B cell (primary cell): ENCODE measurements around the gene S100A1. TPM values are rescaled to one million over a fixed set of nuclear protein-coding genes. Genes with fewer than 3 reads are reported as not detected.

Experiments
- ATAC-seq: fragments of 200-7000 bp; cut with Tn5 transposase; one replicate; pipeline ENCODE4 v1.10.0; 2021; ENCODE audit warnings: low read depth, mild to moderate bottlenecking, moderate number of reproducible peaks, moderate library complexity
- CTCF ChIA-PET: fragments of 350-600 bp; sonication (Branson Sonifier 250); formaldehyde crosslinking; loops from one replicate; lab custom pipeline; 2021; ENCODE audit warnings: antibody characterized with exemption, inconsistent platforms; lab: Charles Lee
- POLR2A ChIA-PET: fragments of 350-600 bp; sonication (Branson Sonifier 250); formaldehyde crosslinking; loops from one replicate; lab custom pipeline; 2021; ENCODE audit warnings: antibody characterized with exemption; lab: Charles Lee
- DNase-seq: peaks from one replicate; pipeline ENCODE4 v3.0.0; 2013
- H2AFZ ChIP-seq: 2 replicates; pipeline ENCODE4 v1.6.1; 2012; ENCODE audit warnings: mild to moderate bottlenecking, low read depth, low read length; ENCODE audit not compliant: insufficient read depth, poor library complexity, severe bottlenecking
- H3K27ac ChIP-seq, 2 donors: 1 replicate in 1 of 2; 2 replicates in 1 of 2; pipeline ENCODE4 v1.5.1; 2012 to 2013; ENCODE audit warnings: low read length in 2 of 2, mild to moderate bottlenecking in 2 of 2, moderate library complexity in 1 of 2
- H3K27me3 ChIP-seq, 4 experiments: fragments of 200-600 bp in 1 of 4; sonication (generic) in 1 of 4; replicated peaks in 1 of 4; 1 replicate in 2 of 4; 2 replicates in 2 of 4; pipeline versions ENCODE4 v1.6.1 to v1.7.0; 2013 to 2016; ENCODE audit warnings: low read length in 3 of 4, mild to moderate bottlenecking in 2 of 4, mixed read lengths in 1 of 4, moderate library complexity in 1 of 4; ENCODE audit not compliant: insufficient read depth in 4 of 4, control insufficient read depth in 3 of 4; ENCODE audit errors: control extremely low read depth in 1 of 4
- H3K36me3 ChIP-seq, 2 experiments: replicated peaks in 1 of 2; 1 replicate in 1 of 2; 2 replicates in 1 of 2; pipeline versions ENCODE4 v1.6.1 to v1.7.1; 2013; ENCODE audit warnings: low read length in 1 of 2; ENCODE audit not compliant: insufficient read depth in 2 of 2, control insufficient read depth in 1 of 2; ENCODE audit errors: control extremely low read depth in 1 of 2, extremely low read depth in 1 of 2
- H3K4me1 ChIP-seq, 2 donors: fragments of 200-600 bp in 1 of 2; sonication (generic) in 1 of 2; 1 replicate in 1 of 2; 2 replicates in 1 of 2; pipeline versions ENCODE4 v1.5.1 to v1.6.1; 2013 to 2017; ENCODE audit warnings: low read length in 2 of 2; ENCODE audit not compliant: control insufficient read depth in 2 of 2, insufficient read depth in 2 of 2
- H3K4me2 ChIP-seq: replicated peaks from 2 replicates; pipeline ENCODE3; 2012; ENCODE audit warnings: mild to moderate bottlenecking, low read depth, low read length; ENCODE audit not compliant: poor library complexity, severe bottlenecking
- H3K4me3 ChIP-seq, 5 experiments: fragments of 200-600 bp in 1 of 5; sonication (generic) in 1 of 5; 1 replicate in 3 of 5; 2 replicates in 2 of 5; pipeline versions ENCODE4 v1.5.1 to v1.7.0; 2011 to 2016; ENCODE audit warnings: low read length in 4 of 5, mild to moderate bottlenecking in 4 of 5, low read depth in 2 of 5, control low read depth in 1 of 5, moderate library complexity in 1 of 5; ENCODE audit not compliant: insufficient read depth in 1 of 5; ENCODE audit errors: control extremely low read depth in 1 of 5, extremely low read depth in 1 of 5
- H3K79me2 ChIP-seq: fragments of 200-600 bp; sonication (generic); one replicate; pipeline ENCODE4 v1.6.0; 2016; ENCODE audit warnings: low read length; ENCODE audit not compliant: control insufficient read depth, insufficient read depth
- H3K9ac ChIP-seq: fragments of 200-600 bp; sonication (generic); 2 replicates; pipeline ENCODE4 v1.6.1; 2017; ENCODE audit warnings: mild to moderate bottlenecking, low read length, moderate library complexity
- H3K9me3 ChIP-seq, 3 donors: one replicate each; pipeline versions ENCODE4 v1.6.1 to v1.7.1; 2013; ENCODE audit warnings: low read length in 2 of 3; ENCODE audit not compliant: control insufficient read depth in 2 of 3, insufficient read depth in 1 of 3; ENCODE audit errors: control extremely low read depth in 1 of 3
- H4K20me1 ChIP-seq: 2 replicates; pipeline ENCODE4 v1.6.0; 2012; ENCODE audit warnings: mild to moderate bottlenecking, low read length; ENCODE audit not compliant: insufficient read depth, control insufficient read depth, poor library complexity, severe bottlenecking
- H3K27ac Mint-ChIP-seq: one replicate; pipeline ENCODE4 v1.8.0; 2021; ENCODE audit warnings: mixed read lengths
- H3K27me3 Mint-ChIP-seq: one replicate; pipeline ENCODE4 v1.8.0; 2021; ENCODE audit warnings: mixed read lengths
- H3K4me1 Mint-ChIP-seq: one replicate; pipeline ENCODE4 v1.8.0; 2021; ENCODE audit warnings: mixed read lengths
- H3K4me3 Mint-ChIP-seq: one replicate; pipeline ENCODE4 v1.8.0; 2021; ENCODE audit warnings: mixed read lengths
- H3K9me3 Mint-ChIP-seq: one replicate; pipeline ENCODE4 v1.8.0; 2022; ENCODE audit warnings: mixed read lengths; ENCODE audit not compliant: insufficient read depth
- EZH2 ChIP-seq: IDR thresholded peaks from 2 replicates; pipeline ENCODE4 v1.6.1; 2012; ENCODE audit warnings: borderline replicate concordance, low read depth, mild to moderate bottlenecking, moderate library complexity, low read length; ENCODE audit not compliant: insufficient read depth, poor library complexity, severe bottlenecking
- WGBS: methylation state at CpG from one replicate; pipeline ENCODE4 v1.1.5; 2013; ENCODE audit warnings: missing lambda C conversion rate; ENCODE audit not compliant: insufficient coverage; 5-methylcytosine and 5-hydroxymethylcytosine counted together
- intact Hi-C: fragments of 100-400 bp; cut with micrococcal nuclease; formaldehyde crosslinking; loops from one replicate; pipeline ENCODE4 v1.10.0; 2022
- polyA plus RNA-seq: library from polyadenylated mRNA; depleted of rRNA; stranded (reverse); fragments of >200 nt; gene quantifications from 2 replicates; pipeline ENCODE4 v1.2.3, GENCODE V29; 2012
- total RNA-seq, 2 donors: library from RNA; stranded (reverse); fragments of 120-200 nt in 1 of 2; gene quantifications; 1 replicate in 1 of 2; 2 replicates in 1 of 2; pipeline versions ENCODE4 v1.2.3 to v1.2.4, GENCODE V29; 2013 to 2022
- TF ChIP-seq, protein P1 (sequence below): fragments of 200-600 bp; IDR thresholded peaks from one replicate; pipeline ENCODE4 v1.8.0; 2022; ENCODE audit warnings: antibody characterized with exemption, mild to moderate bottlenecking

The S100A1 gene
- total and polyA plus RNA-seq, 2 donors (not counting 1 experiment from before 2014, with no cell fraction given): not detected

DNA sequence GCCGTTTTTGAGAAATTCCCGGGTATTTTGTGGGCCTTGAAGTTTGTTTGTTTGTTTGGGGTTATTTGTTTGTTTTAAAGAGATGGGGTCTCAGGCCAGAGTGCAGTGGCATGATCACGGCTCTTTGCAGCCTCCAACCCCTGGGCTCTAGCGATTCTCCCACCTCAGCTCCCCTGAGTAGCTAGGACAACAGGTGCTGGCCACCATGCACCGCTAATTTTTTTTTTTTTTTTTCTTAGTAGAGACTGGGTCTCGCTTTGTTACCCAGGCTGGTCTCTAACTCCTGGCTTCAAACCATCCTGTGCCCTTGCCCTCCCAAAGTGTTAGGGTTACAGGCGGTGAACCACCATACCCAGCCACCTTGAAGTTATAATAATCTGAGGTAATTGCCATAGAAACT is 7.6 kb downstream of the S100A1 start:
- no peaks in the 10 kb centered on the region for H3K9me3 Mint-ChIP-seq
- peak overlapping the region in 1 of 2 donors; percentile 0 for H3K27ac ChIP-seq
- POLR2A ChIA-PET: interaction anchor here (0.6 kb wide), 1 partner anchor 1623 kb away, joined by 3 read pairs; no protein-coding TSS in a partner anchor
- H2AFZ ChIP-seq: no peak overlapping the region
- peaks cover 39% of the 10 kb centered on the region for H3K4me1 Mint-ChIP-seq
- H3K9ac ChIP-seq: no peak overlapping the region
- peak overlapping the region; percentile 76 for H3K4me2 ChIP-seq
- H3K27me3 ChIP-seq: no peaks in the 10 kb centered on the region
- CTCF ChIA-PET: interaction anchor here (3.3 kb wide), 1 partner anchor 65 kb away, joined by 32 read pairs; no protein-coding TSS in a partner anchor
- H3K4me1 ChIP-seq: peaks cover 9 to 24% of the 10 kb centered on the region in 2 donors
- 90% methylated on average over 3 of the region's 7 CpGs for WGBS
- H3K27ac Mint-ChIP-seq: peak overlapping the region; percentile 50
- peaks cover 65% of the 10 kb centered on the region for H3K79me2 ChIP-seq
- intact Hi-C loops: loop anchor here (10.0 kb wide), 1 partner anchor 101 kb away; the partner anchor contains the start of gene S100A6
- peaks cover 18% of the 10 kb centered on the region for H4K20me1 ChIP-seq
- peaks cover 0 to 7% (median 0%) of the 10 kb centered on the region in 3 donors for H3K9me3 ChIP-seq
- H3K4me3 Mint-ChIP-seq: peak overlapping the region; percentile 72
- TF ChIP-seq EZH2: no peak
- TF ChIP-seq, protein P1, sequence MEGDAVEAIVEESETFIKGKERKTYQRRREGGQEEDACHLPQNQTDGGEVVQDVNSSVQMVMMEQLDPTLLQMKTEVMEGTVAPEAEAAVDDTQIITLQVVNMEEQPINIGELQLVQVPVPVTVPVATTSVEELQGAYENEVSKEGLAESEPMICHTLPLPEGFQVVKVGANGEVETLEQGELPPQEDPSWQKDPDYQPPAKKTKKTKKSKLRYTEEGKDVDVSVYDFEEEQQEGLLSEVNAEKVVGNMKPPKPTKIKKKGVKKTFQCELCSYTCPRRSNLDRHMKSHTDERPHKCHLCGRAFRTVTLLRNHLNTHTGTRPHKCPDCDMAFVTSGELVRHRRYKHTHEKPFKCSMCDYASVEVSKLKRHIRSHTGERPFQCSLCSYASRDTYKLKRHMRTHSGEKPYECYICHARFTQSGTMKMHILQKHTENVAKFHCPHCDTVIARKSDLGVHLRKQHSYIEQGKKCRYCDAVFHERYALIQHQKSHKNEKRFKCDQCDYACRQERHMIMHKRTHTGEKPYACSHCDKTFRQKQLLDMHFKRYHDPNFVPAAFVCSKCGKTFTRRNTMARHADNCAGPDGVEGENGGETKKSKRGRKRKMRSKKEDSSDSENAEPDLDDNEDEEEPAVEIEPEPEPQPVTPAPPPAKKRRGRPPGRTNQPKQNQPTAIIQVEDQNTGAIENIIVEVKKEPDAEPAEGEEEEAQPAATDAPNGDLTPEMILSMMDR: no peak
- no peaks in the 10 kb centered on the region for H3K27me3 Mint-ChIP-seq
- no peak for DNase-seq
- no peak overlapping the region for H3K4me3 ChIP-seq
- H3K36me3 ChIP-seq: peaks cover 27 to 50% of the 10 kb centered on the region in 2 experiments
- ATAC-seq: no peak

DNA sequence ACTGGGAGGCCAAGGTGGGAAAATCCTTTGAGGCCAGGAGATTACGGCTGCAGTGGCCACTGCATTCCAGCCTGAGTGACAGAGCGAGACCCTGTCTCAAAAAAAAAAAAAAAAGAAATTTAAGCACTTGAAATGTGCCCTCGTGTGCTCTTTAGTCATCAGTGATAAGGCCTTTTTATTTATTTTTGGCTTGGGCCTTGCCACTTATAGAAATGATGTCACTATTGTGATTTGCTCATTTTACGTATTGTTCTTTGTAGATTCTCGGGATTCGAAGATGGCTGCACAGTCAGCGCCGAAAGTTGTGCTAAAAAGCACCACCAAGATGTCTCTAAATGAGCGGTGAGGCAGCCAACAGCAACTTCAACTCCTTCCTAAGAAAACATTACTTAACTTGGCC is 8.1 kb downstream of the S100A1 start:
- H3K4me1 Mint-ChIP-seq: peaks cover 44% of the 10 kb centered on the region
- 100% methylated on average over 9 of the region's 9 CpGs for WGBS

More for the DNA sequence above, 8.1 kb downstream of the S100A1 start:
- Mint-ChIP-seq H3K4me3 (peak overlapping the region; percentile 19), H3K9me3 (no peaks in the 10 kb centered on the region), H3K27me3 (no peaks in the 10 kb centered on the region), H3K27ac (no peak overlapping the region)
- DNase-seq (no peak), ATAC-seq (no peak)
- intact Hi-C loops: loop anchor here (10.0 kb wide), 1 partner anchor 102 kb away; the partner anchor contains the start of gene S100A6
- ChIA-PET CTCF (interaction anchor here (0.6 to 1.0 kb wide), 2 partner anchors 10 to 64 kb away, joined by 3 to 4 read pairs; no protein-coding TSS in a partner anchor), POLR2A (no interaction called here)
- Histone ChIP-seq H3K9me3 (peaks cover 0 to 7% (median 0%) of the 10 kb centered on the region in 3 donors), H3K4me3 (no peak overlapping the region), H4K20me1 (peaks cover 18% of the 10 kb centered on the region), H3K9ac (no peak overlapping the region), H3K4me1 (peaks cover 9 to 24% of the 10 kb centered on the region in 2 donors), H2AFZ (no peak overlapping the region), H3K36me3 (peaks cover 31 to 54% of the 10 kb centered on the region in 2 experiments), H3K27me3 (no peaks in the 10 kb centered on the region), H3K79me2 (peaks cover 70% of the 10 kb centered on the region), H3K4me2 (no peak overlapping the region), H3K27ac (no peak overlapping the region)
- TF ChIP-seq, protein P1: no peak
- no peak for TF ChIP-seq EZH2
